NOMO-1 (cell line): Measurements from ENCODE around the gene TMTC1.

ENCODE experiments used
- DNase-seq, 2 experiments: peaks; one replicate each; lab custom pipeline; 2025; ENCODE audit not compliant: unreplicated experiment in 2 of 2; lab: John Stamatoyannopoulos, UW

Gene TMTC1

GRCh38 chr12:29742646-29743045, 41.1 kb downstream of the TMTC1 start:
- no peak for DNase-seq

GRCh38 chr12:29741342-29742241, 42.1 kb downstream of the TMTC1 start:
- DNase-seq, result no peak

- no peak for DNase-seq
Measured at GRCh38 chr12:29739279-29739991, 44.3 kb downstream of the TMTC1 start.

- no peak for DNase-seq
Measured at GRCh38 chr12:29738365-29738764, 45.4 kb downstream of the TMTC1 start.

- no peak for DNase-seq
Measured at GRCh38 chr12:29737644-29738043, 46.1 kb downstream of the TMTC1 start.

- no peak for DNase-seq
Measured at GRCh38 chr12:29735604-29736003, 48.1 kb downstream of the TMTC1 start.

- no peak for DNase-seq
Measured at GRCh38 chr12:29734734-29735133, 49.0 kb downstream of the TMTC1 start.

- DNase-seq, result no peak
Measured at GRCh38 chr12:29734305-29734704, 49.4 kb downstream of the TMTC1 start.

- no peak for DNase-seq
Measured at GRCh38 chr12:29733501-29733900, 50.2 kb downstream of the TMTC1 start.

- peak in 1 of 2 experiments; percentile 35 for DNase-seq
Measured at GRCh38 chr12:29733060-29733459, 50.7 kb downstream of the TMTC1 start.

- no peak for DNase-seq
Measured at GRCh38 chr12:29732593-29732992, 51.1 kb downstream of the TMTC1 start.

GRCh38 chr12:29732191-29732590, 51.6 kb downstream of the TMTC1 start:
- no peak for DNase-seq

- DNase-seq, result no peak
Measured at GRCh38 chr12:29731591-29731990, 52.2 kb downstream of the TMTC1 start.

- no peak for DNase-seq
Measured at GRCh38 chr12:29730481-29730880, 53.3 kb downstream of the TMTC1 start.

- no peak for DNase-seq
Measured at GRCh38 chr12:29728030-29728429, 55.7 kb downstream of the TMTC1 start.

- no peak for DNase-seq
Measured at GRCh38 chr12:29726741-29727348, 56.9 kb downstream of the TMTC1 start.

GRCh38 chr12:29726321-29726692, 57.4 kb downstream of the TMTC1 start:
- DNase-seq, result no peak

GRCh38 chr12:29725587-29726320, 58.0 kb downstream of the TMTC1 start:
- no peak for DNase-seq

GRCh38 chr12:29722164-29722563, 61.6 kb downstream of the TMTC1 start:
- no peak for DNase-seq

GRCh38 chr12:29719381-29719780, 64.4 kb downstream of the TMTC1 start:
- no peak for DNase-seq

GRCh38 chr12:29717540-29718100, 66.1 kb downstream of the TMTC1 start:
- no peak for DNase-seq
